Measurements from ENCODE around the gene TPCN1.

The TPCN1 gene

GRCh38 chr12:113196582-113196981, 24.7 kb upstream of the TPCN1 start:
- Histone ChIP-seq H3K4me1 (ENCODE audit: control insufficient read depth, insufficient read depth, low read length) (peaks cover 5% of the 10 kb centered on the region), H3K27me3 (ENCODE audit: control insufficient read depth, insufficient read depth, low read length, poor library complexity, severe bottlenecking) (no peaks in the 10 kb centered on the region), H3K9me3 (ENCODE audit: control insufficient read depth, low read length) (no peaks in the 10 kb centered on the region), H3K36me3 (ENCODE audit: control insufficient read depth, insufficient read depth, low read length) (peaks cover 2% of the 10 kb centered on the region), H3K27ac (ENCODE audit: insufficient read depth, low read depth, low read length, poor library complexity, severe bottlenecking) (no peak overlapping the region), H3K4me3 (ENCODE audit: insufficient read depth, low read depth, low read length) (no peak overlapping the region)
- 88 to 89% methylated on average over 7 of the region's 7 CpGs for WGBS, 2 experiments

GRCh38 chr12:113196990-113197389, 24.3 kb upstream of the TPCN1 start:
- peaks cover 5% of the 10 kb centered on the region for H3K4me1 ChIP-seq (ENCODE audit: control insufficient read depth, insufficient read depth, low read length)
- no peak overlapping the region for H3K27ac ChIP-seq (ENCODE audit: insufficient read depth, low read depth, low read length, poor library complexity, severe bottlenecking)
- no peaks in the 10 kb centered on the region for H3K27me3 ChIP-seq (ENCODE audit: control insufficient read depth, insufficient read depth, low read length, poor library complexity, severe bottlenecking)
- WGBS, 2 experiments = 36 to 37% methylated on average over 4 of the region's 4 CpGs
- H3K4me3 ChIP-seq (ENCODE audit: insufficient read depth, low read depth, low read length) = no peak overlapping the region
- no peaks in the 10 kb centered on the region for H3K9me3 ChIP-seq (ENCODE audit: control insufficient read depth, low read length)
- no peaks in the 10 kb centered on the region for H3K36me3 ChIP-seq (ENCODE audit: control insufficient read depth, insufficient read depth, low read length)

- Histone ChIP-seq H3K4me1 (ENCODE audit: control insufficient read depth, insufficient read depth, low read length) (peaks cover 5% of the 10 kb centered on the region), H3K4me3 (ENCODE audit: insufficient read depth, low read depth, low read length) (no peak overlapping the region), H3K27me3 (ENCODE audit: control insufficient read depth, insufficient read depth, low read length, poor library complexity, severe bottlenecking) (no peaks in the 10 kb centered on the region), H3K9me3 (ENCODE audit: control insufficient read depth, low read length) (no peaks in the 10 kb centered on the region), H3K27ac (ENCODE audit: insufficient read depth, low read depth, low read length, poor library complexity, severe bottlenecking) (no peak overlapping the region), H3K36me3 (ENCODE audit: control insufficient read depth, insufficient read depth, low read length) (no peaks in the 10 kb centered on the region)
- 92 to 96% methylated on average over 8 of the region's 8 CpGs for WGBS, 2 experiments
Observed at GRCh38 chr12:113197518-113198077, 23.7 kb upstream of the TPCN1 start.

GRCh38 chr12:113198296-113198695, 23.0 kb upstream of the TPCN1 start:
- WGBS, 2 experiments = 96 to 100% methylated on average over 1 of the region's 1 CpG
- no peak overlapping the region for H3K4me3 ChIP-seq (ENCODE audit: insufficient read depth, low read depth, low read length)
- H3K36me3 ChIP-seq (ENCODE audit: control insufficient read depth, insufficient read depth, low read length) = no peaks in the 10 kb centered on the region
- no peaks in the 10 kb centered on the region for H3K27me3 ChIP-seq (ENCODE audit: control insufficient read depth, insufficient read depth, low read length, poor library complexity, severe bottlenecking)
- H3K27ac ChIP-seq (ENCODE audit: insufficient read depth, low read depth, low read length, poor library complexity, severe bottlenecking) = no peak overlapping the region
- peaks cover 5% of the 10 kb centered on the region for H3K4me1 ChIP-seq (ENCODE audit: control insufficient read depth, insufficient read depth, low read length)
- no peaks in the 10 kb centered on the region for H3K9me3 ChIP-seq (ENCODE audit: control insufficient read depth, low read length)

GRCh38 chr12:113200021-113200797, 21.1 kb upstream of the TPCN1 start:
- Histone ChIP-seq H3K4me1 (ENCODE audit: control insufficient read depth, insufficient read depth, low read length) (peaks cover 4% of the 10 kb centered on the region), H3K9me3 (ENCODE audit: control insufficient read depth, low read length) (no peaks in the 10 kb centered on the region), H3K36me3 (ENCODE audit: control insufficient read depth, insufficient read depth, low read length) (no peaks in the 10 kb centered on the region), H3K4me3 (ENCODE audit: insufficient read depth, low read depth, low read length) (no peak overlapping the region), H3K27ac (ENCODE audit: insufficient read depth, low read depth, low read length, poor library complexity, severe bottlenecking) (no peak overlapping the region), H3K27me3 (ENCODE audit: control insufficient read depth, insufficient read depth, low read length, poor library complexity, severe bottlenecking) (no peaks in the 10 kb centered on the region)
- 87 to 89% methylated on average over 12 of the region's 12 CpGs for WGBS, 2 experiments

GRCh38 chr12:113201187-113202177, 19.8 kb upstream of the TPCN1 start:
- no peaks in the 10 kb centered on the region for H3K4me1 ChIP-seq (ENCODE audit: control insufficient read depth, insufficient read depth, low read length)
- H3K27me3 ChIP-seq (ENCODE audit: control insufficient read depth, insufficient read depth, low read length, poor library complexity, severe bottlenecking) = no peaks in the 10 kb centered on the region
- 92% methylated on average over 14 of the region's 14 CpGs for WGBS, 2 experiments
- no peaks in the 10 kb centered on the region for H3K9me3 ChIP-seq (ENCODE audit: control insufficient read depth, low read length)
- no peak overlapping the region for H3K27ac ChIP-seq (ENCODE audit: insufficient read depth, low read depth, low read length, poor library complexity, severe bottlenecking)
- no peak overlapping the region for H3K4me3 ChIP-seq (ENCODE audit: insufficient read depth, low read depth, low read length)
- H3K36me3 ChIP-seq (ENCODE audit: control insufficient read depth, insufficient read depth, low read length) = no peaks in the 10 kb centered on the region

GRCh38 chr12:113202300-113203075, 18.8 kb upstream of the TPCN1 start:
- H3K27me3 ChIP-seq (ENCODE audit: control insufficient read depth, insufficient read depth, low read length, poor library complexity, severe bottlenecking) = no peaks in the 10 kb centered on the region
- 86 to 90% methylated on average over 4 of the region's 4 CpGs for WGBS, 2 experiments
- H3K9me3 ChIP-seq (ENCODE audit: control insufficient read depth, low read length) = no peaks in the 10 kb centered on the region
- H3K4me1 ChIP-seq (ENCODE audit: control insufficient read depth, insufficient read depth, low read length) = no peaks in the 10 kb centered on the region
- H3K36me3 ChIP-seq (ENCODE audit: control insufficient read depth, insufficient read depth, low read length) = no peaks in the 10 kb centered on the region
- H3K4me3 ChIP-seq (ENCODE audit: insufficient read depth, low read depth, low read length) = no peak overlapping the region
- no peak overlapping the region for H3K27ac ChIP-seq (ENCODE audit: insufficient read depth, low read depth, low read length, poor library complexity, severe bottlenecking)

GRCh38 chr12:113203852-113204760, 17.2 kb upstream of the TPCN1 start:
- Histone ChIP-seq H3K27me3 (ENCODE audit: control insufficient read depth, insufficient read depth, low read length, poor library complexity, severe bottlenecking) (no peaks in the 10 kb centered on the region), H3K27ac (ENCODE audit: insufficient read depth, low read depth, low read length, poor library complexity, severe bottlenecking) (no peak overlapping the region), H3K36me3 (ENCODE audit: control insufficient read depth, insufficient read depth, low read length) (no peaks in the 10 kb centered on the region), H3K4me3 (ENCODE audit: insufficient read depth, low read depth, low read length) (no peak overlapping the region), H3K4me1 (ENCODE audit: control insufficient read depth, insufficient read depth, low read length) (no peaks in the 10 kb centered on the region), H3K9me3 (ENCODE audit: control insufficient read depth, low read length) (no peaks in the 10 kb centered on the region)
- 90 to 91% methylated on average over 8 of the region's 8 CpGs for WGBS, 2 experiments

GRCh38 chr12:113204804-113205203, 16.5 kb upstream of the TPCN1 start:
- Histone ChIP-seq H3K4me3 (ENCODE audit: insufficient read depth, low read depth, low read length) (no peak overlapping the region), H3K27ac (ENCODE audit: insufficient read depth, low read depth, low read length, poor library complexity, severe bottlenecking) (no peak overlapping the region), H3K27me3 (ENCODE audit: control insufficient read depth, insufficient read depth, low read length, poor library complexity, severe bottlenecking) (no peaks in the 10 kb centered on the region), H3K9me3 (ENCODE audit: control insufficient read depth, low read length) (no peaks in the 10 kb centered on the region), H3K36me3 (ENCODE audit: control insufficient read depth, insufficient read depth, low read length) (no peaks in the 10 kb centered on the region), H3K4me1 (ENCODE audit: control insufficient read depth, insufficient read depth, low read length) (no peaks in the 10 kb centered on the region)
- WGBS, 2 experiments = 91% methylated on average over 3 of the region's 3 CpGs
